CD14-positive monocyte (primary cell): ENCODE results near the gene PRICKLE1. TPM values are rescaled to one million over a fixed set of nuclear protein-coding genes. Genes with fewer than 3 reads are reported as not detected.

Experiments
- DNase-seq, 3 donors: peaks; one replicate each; pipeline ENCODE4 v3.0.0-alpha.2; 2011 to 2022
- H2AFZ ChIP-seq: 2 replicates; pipeline ENCODE4 v1.6.0; 2012; ENCODE audit warnings: mild to moderate bottlenecking, low read depth, low read length, inconsistent platforms; ENCODE audit not compliant: insufficient read depth, poor library complexity, severe bottlenecking
- H3K27ac ChIP-seq, 2 donors: 1 replicate in 1 of 2; 2 replicates in 1 of 2; pipeline ENCODE4 v1.5.1; 2012 to 2013; ENCODE audit warnings: low read length in 2 of 2, control low read depth in 1 of 2, inconsistent platforms in 1 of 2, low read depth in 1 of 2, mild to moderate bottlenecking in 1 of 2
- H3K27me3 ChIP-seq, 2 donors: one replicate each; pipeline versions ENCODE4 v1.6.0 to v1.6.1; 2011 to 2013; ENCODE audit warnings: low read length in 2 of 2; ENCODE audit not compliant: control insufficient read depth in 2 of 2, insufficient read depth in 2 of 2
- H3K36me3 ChIP-seq, 2 donors: replicated peaks in 1 of 2; 1 replicate in 1 of 2; 2 replicates in 1 of 2; pipeline versions ENCODE4 v1.5.1 to v1.6.1; 2012 to 2013; ENCODE audit warnings: low read length in 2 of 2, control low read depth in 1 of 2, inconsistent platforms in 1 of 2, mild to moderate bottlenecking in 1 of 2; ENCODE audit not compliant: insufficient read depth in 2 of 2, control insufficient read depth in 1 of 2
- H3K4me1 ChIP-seq, 2 donors: 1 replicate in 1 of 2; 2 replicates in 1 of 2; pipeline versions ENCODE4 v1.5.1 to v1.6.1; 2012 to 2013; ENCODE audit warnings: low read length in 2 of 2, control low read depth in 1 of 2, inconsistent platforms in 1 of 2, mild to moderate bottlenecking in 1 of 2, moderate library complexity in 1 of 2; ENCODE audit not compliant: insufficient read depth in 2 of 2, control insufficient read depth in 1 of 2
- H3K4me2 ChIP-seq: replicated peaks from 2 replicates; pipeline ENCODE3; 2012; ENCODE audit warnings: low read length, moderate library complexity, mild to moderate bottlenecking; ENCODE audit not compliant: poor library complexity, severe bottlenecking; ENCODE audit errors: extremely low read depth
- H3K4me3 ChIP-seq, 3 experiments: fragments of 200-600 bp in 1 of 3; sonication (generic) in 1 of 3; replicated peaks in 1 of 3; 1 replicate in 2 of 3; 2 replicates in 1 of 3; pipeline ENCODE4 v1.5.1; 2011 to 2013; ENCODE audit warnings: low read length in 3 of 3, mild to moderate bottlenecking in 3 of 3, control low read depth in 2 of 3, low read depth in 2 of 3, inconsistent platforms in 1 of 3, moderate library complexity in 1 of 3
- H3K79me2 ChIP-seq: 2 replicates; pipeline ENCODE4 v1.6.0; 2012; ENCODE audit warnings: mild to moderate bottlenecking, control low read depth, inconsistent platforms, low read length, moderate library complexity; ENCODE audit not compliant: insufficient read depth
- H3K9ac ChIP-seq: 2 replicates; pipeline ENCODE4 v1.6.0; 2017; ENCODE audit warnings: low read length, mild to moderate bottlenecking; ENCODE audit not compliant: insufficient read depth, poor library complexity, severe bottlenecking
- H3K9me3 ChIP-seq, 2 donors: replicated peaks in 1 of 2; 1 replicate in 1 of 2; 2 replicates in 1 of 2; pipeline versions ENCODE4 v1.5.1 to v1.6.1; 2012 to 2013; ENCODE audit warnings: low read length in 2 of 2, control low read depth in 1 of 2; ENCODE audit not compliant: control insufficient read depth in 1 of 2, insufficient read depth in 1 of 2
- H4K20me1 ChIP-seq: 2 replicates; pipeline ENCODE4 v1.6.0; 2012; ENCODE audit warnings: mild to moderate bottlenecking, low read length, control low read depth, moderate library complexity; ENCODE audit not compliant: insufficient read depth
- H3K27ac Mint-ChIP-seq, 7 donors: one replicate each; pipeline ENCODE4 v1.8.0; 2020; ENCODE audit warnings: mild to moderate bottlenecking in 7 of 7, mixed read lengths in 7 of 7, moderate library complexity in 6 of 7, inconsistent platforms in 2 of 7
- H3K27me3 Mint-ChIP-seq, 3 donors: one replicate each; pipeline ENCODE4 v1.8.0; 2021 to 2022; ENCODE audit warnings: low read depth in 3 of 3, mild to moderate bottlenecking in 3 of 3, mixed read lengths in 3 of 3, moderate library complexity in 3 of 3, inconsistent platforms in 1 of 3
- H3K36me3 Mint-ChIP-seq, 2 donors: one replicate each; pipeline ENCODE4 v1.8.0; 2020; ENCODE audit warnings: mixed read lengths in 2 of 2, inconsistent platforms in 1 of 2, mild to moderate bottlenecking in 1 of 2
- H3K4me1 Mint-ChIP-seq: one replicate; pipeline ENCODE4 v1.8.0; 2020; ENCODE audit warnings: mild to moderate bottlenecking, mixed read lengths
- H3K4me3 Mint-ChIP-seq, 2 donors: one replicate each; pipeline ENCODE4 v1.8.0; 2020; ENCODE audit warnings: mild to moderate bottlenecking in 2 of 2, mixed read lengths in 2 of 2, moderate library complexity in 1 of 2
- H3K9me3 Mint-ChIP-seq, 7 donors: one replicate each; pipeline ENCODE4 v1.8.0; 2020 to 2022; ENCODE audit warnings: mixed read lengths in 7 of 7, mild to moderate bottlenecking in 6 of 7, moderate library complexity in 6 of 7, inconsistent platforms in 2 of 7
- CTCF ChIP-seq: fragments of 200-600 bp; IDR thresholded peaks from one replicate; pipeline ENCODE4 v1.8.0; 2022; ENCODE audit warnings: antibody characterized with exemption, mild to moderate bottlenecking
- WGBS: methylation state at CpG from one replicate; pipeline ENCODE4 v1.1.5; 2013; ENCODE audit warnings: missing lambda C conversion rate; ENCODE audit not compliant: insufficient coverage; 5-methylcytosine and 5-hydroxymethylcytosine counted together
- intact Hi-C, 2 donors: fragments of 100-400 bp; cut with micrococcal nuclease; formaldehyde crosslinking; loops; one replicate each; pipeline versions ENCODE4 v1.15.0 to v1.15.1; 2023
- polyA plus RNA-seq, 3 donors: library from polyadenylated mRNA; depleted of rRNA in 1 of 3; unstranded in 2 of 3; stranded (reverse) in 1 of 3; fragments of 300-500 nt in 2 of 3; fragments of >200 nt in 1 of 3; fragmentation: Illumina TruSeq in 2 of 3; gene quantifications; 1 replicate in 2 of 3; 2 replicates in 1 of 3; pipeline ENCODE4 v1.2.3, GENCODE V29; 2012 to 2021

Gene PRICKLE1
- polyA plus RNA-seq, 3 donors = 1.3 to 5.1 (median 2.6) TPM

DNA sequence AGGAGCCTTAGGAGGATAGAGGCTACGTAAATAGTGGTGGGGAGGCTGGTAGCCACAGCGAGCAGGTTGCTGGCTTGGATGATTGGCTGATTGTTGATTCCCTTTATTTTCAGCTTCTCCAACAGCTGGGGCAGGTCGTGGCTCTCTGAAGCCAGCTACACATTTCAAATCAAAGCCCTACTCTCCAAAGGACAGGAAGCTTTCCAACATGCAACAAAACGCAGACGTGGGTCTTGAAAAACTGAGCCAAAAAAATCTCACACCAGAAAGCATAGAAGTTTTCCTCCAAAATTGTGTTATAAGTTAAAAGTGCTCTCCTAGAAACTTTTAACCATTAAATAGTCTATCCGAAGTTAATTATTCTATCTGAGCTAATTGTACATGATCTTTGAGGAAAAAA, 37.6 kb upstream of the PRICKLE1 start:
- peaks cover 0 to 6% (median 2%) of the 10 kb centered on the region in 3 donors for H3K27me3 Mint-ChIP-seq
- peaks cover 19% of the 10 kb centered on the region for H3K4me1 Mint-ChIP-seq
- Histone ChIP-seq H3K79me2 (no peaks in the 10 kb centered on the region), H3K27me3 (no peaks in the 10 kb centered on the region), H3K4me3 (no peak overlapping the region), H3K9ac (no peak overlapping the region), H3K36me3 (no peaks in the 10 kb centered on the region), H3K9me3 (peaks cover 0 to 7% of the 10 kb centered on the region in 2 donors), H3K27ac (no peak overlapping the region), H2AFZ (no peak overlapping the region), H4K20me1 (no peaks in the 10 kb centered on the region), H3K4me2 (no peak overlapping the region), H3K4me1 (peaks cover 23 to 30% of the 10 kb centered on the region in 2 donors)
- 100% methylated on average over 1 of the region's 6 CpGs for WGBS
- DNase-seq = no peak
- peaks cover 5 to 14% (median 10%) of the 10 kb centered on the region in 7 donors for H3K9me3 Mint-ChIP-seq
- no peaks in the 10 kb centered on the region for H3K36me3 Mint-ChIP-seq
- H3K4me3 Mint-ChIP-seq = no peak overlapping the region
- no peak overlapping the region for H3K27ac Mint-ChIP-seq
- intact Hi-C loops = no loop called here
- TF ChIP-seq CTCF = no peak

DNA sequence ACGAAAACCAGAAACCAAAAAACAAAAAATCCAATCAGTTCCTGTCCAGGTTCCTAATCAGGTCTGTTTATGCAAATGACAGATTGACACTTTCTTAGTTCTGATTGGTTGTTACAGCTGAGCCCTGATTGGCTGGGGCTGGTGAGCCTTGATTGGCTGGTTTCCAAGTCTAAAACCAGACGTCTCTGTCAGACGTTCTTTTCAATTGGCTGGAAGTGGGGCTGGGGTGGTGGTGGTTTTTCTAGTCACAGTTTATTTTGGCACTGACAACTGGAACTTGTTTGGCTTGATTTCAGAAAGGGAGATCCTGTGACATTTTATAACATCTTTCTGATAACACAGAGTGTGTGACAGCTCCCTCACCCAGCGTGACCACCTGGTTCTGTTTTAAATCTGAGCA, 36.1 kb upstream of the PRICKLE1 start:
- Histone ChIP-seq H3K9me3 (peaks cover 0 to 7% of the 10 kb centered on the region in 2 donors), H3K9ac (no peak overlapping the region), H4K20me1 (no peaks in the 10 kb centered on the region), H3K4me3 (no peak overlapping the region), H3K36me3 (no peaks in the 10 kb centered on the region), H3K79me2 (no peaks in the 10 kb centered on the region), H3K27me3 (no peaks in the 10 kb centered on the region), H3K4me1 (peaks cover 10 to 14% of the 10 kb centered on the region in 2 donors), H3K4me2 (no peak overlapping the region), H3K27ac (no peak overlapping the region), H2AFZ (no peak overlapping the region)
- Mint-ChIP-seq H3K4me1 (peaks cover 8% of the 10 kb centered on the region), H3K27ac (no peak overlapping the region), H3K27me3 (peaks cover 0 to 6% (median 2%) of the 10 kb centered on the region in 3 donors), H3K36me3 (no peaks in the 10 kb centered on the region), H3K4me3 (no peak overlapping the region), H3K9me3 (peaks cover 8 to 16% (median 12%) of the 10 kb centered on the region in 7 donors)
- no peak for DNase-seq
- TF ChIP-seq CTCF = no peak
- intact Hi-C loops = no loop called here
- WGBS = 93% methylated on average over 3 of the region's 4 CpGs
